Measurements from ENCODE around the gene KRTAP5-10. TPM values are rescaled to one million over a fixed set of nuclear protein-coding genes. Genes with fewer than 3 reads are reported as not detected.
"Not testable (repeated sequence)": the region's sequence is repeated elsewhere in the genome, so short reads cannot be mapped to it uniquely, and the experiment has no call there.

Gene KRTAP5-10
- total RNA-seq, 1 experiment from 2014 or later: not detected

- not testable (repeated sequence) for H3K36me3 ChIP-seq; H3K27me3 ChIP-seq (replicated peaks); H3K27ac ChIP-seq; DNase-seq (ENCODE audit: low read depth in 1 of 2, low spot score in 2 of 2); H3K4me1 ChIP-seq (replicated peaks); H3K4me3 ChIP-seq; H3K9me3 ChIP-seq (replicated peaks)
These were observed 37.9 kb downstream of the KRTAP5-10 start for GRCh38 chr11:71603221-71603620.

DNA sequence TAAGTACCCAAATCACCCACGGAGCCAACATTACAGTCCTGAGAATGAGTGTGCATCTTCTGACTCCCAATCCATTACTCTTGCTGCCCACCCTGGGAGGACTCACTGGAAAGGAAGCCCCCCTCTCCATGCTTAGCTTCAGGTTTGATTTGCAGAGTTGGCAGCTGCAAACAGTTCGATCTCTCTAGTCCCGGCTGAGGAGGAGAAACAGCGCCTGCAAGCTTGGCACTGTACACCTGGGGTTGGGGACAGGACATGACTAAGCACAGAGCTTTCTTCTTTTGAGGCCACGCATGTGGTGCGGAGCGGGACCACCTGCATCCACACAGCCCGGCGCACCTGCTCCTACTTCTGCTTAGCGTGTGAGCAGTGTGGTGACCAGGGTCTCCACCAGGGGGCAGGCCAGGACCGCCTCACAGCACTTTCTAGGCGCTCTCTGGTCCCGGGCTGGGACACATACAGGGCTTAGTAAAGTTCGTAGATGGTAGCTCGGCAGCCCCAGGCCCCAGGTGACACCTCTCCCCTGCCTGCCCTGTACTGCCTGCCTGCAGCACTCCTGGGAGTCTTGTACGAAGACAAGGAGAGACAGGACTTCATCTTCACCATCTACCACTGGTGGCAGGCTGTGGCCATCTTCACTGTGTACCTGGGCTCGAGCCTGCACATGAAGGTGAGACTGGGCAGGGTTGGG lies 39.6 kb downstream of the KRTAP5-10 start:
- H3K27ac ChIP-seq; H3K4me3 ChIP-seq; H3K36me3 ChIP-seq; H3K9me3 ChIP-seq (replicated peaks); DNase-seq (ENCODE audit: low read depth in 1 of 2, low spot score in 2 of 2); H3K4me1 ChIP-seq (replicated peaks); H3K27me3 ChIP-seq (replicated peaks): not testable (repeated sequence)

- not testable (repeated sequence) for H3K27me3 ChIP-seq (replicated peaks); H3K9me3 ChIP-seq (replicated peaks); H3K27ac ChIP-seq; H3K36me3 ChIP-seq; H3K4me3 ChIP-seq; DNase-seq (ENCODE audit: low read depth in 1 of 2, low spot score in 2 of 2); H3K4me1 ChIP-seq (replicated peaks)
These were observed 41.6 kb downstream of the KRTAP5-10 start for GRCh38 chr11:71606853-71607519.

- not testable (repeated sequence) for H3K36me3 ChIP-seq; H3K4me1 ChIP-seq (replicated peaks); H3K27ac ChIP-seq; H3K27me3 ChIP-seq (replicated peaks); H3K4me3 ChIP-seq; H3K9me3 ChIP-seq (replicated peaks); DNase-seq (ENCODE audit: low read depth in 1 of 2, low spot score in 2 of 2)
These were observed 42.3 kb downstream of the KRTAP5-10 start for GRCh38 chr11:71607520-71608216.

GRCh38 chr11:71608272-71608671 lies 42.9 kb downstream of the KRTAP5-10 start:
- H3K27me3 ChIP-seq (replicated peaks); H3K27ac ChIP-seq; DNase-seq (ENCODE audit: low read depth in 1 of 2, low spot score in 2 of 2); H3K4me1 ChIP-seq (replicated peaks); H3K36me3 ChIP-seq; H3K9me3 ChIP-seq (replicated peaks); H3K4me3 ChIP-seq: not testable (repeated sequence)

GRCh38 chr11:71611218-71611910 lies 46.0 kb downstream of the KRTAP5-10 start:
- not testable (repeated sequence) for H3K36me3 ChIP-seq; H3K27ac ChIP-seq; H3K4me3 ChIP-seq; DNase-seq (ENCODE audit: low read depth in 1 of 2, low spot score in 2 of 2); H3K27me3 ChIP-seq (replicated peaks); H3K9me3 ChIP-seq (replicated peaks); H3K4me1 ChIP-seq (replicated peaks)

DNA sequence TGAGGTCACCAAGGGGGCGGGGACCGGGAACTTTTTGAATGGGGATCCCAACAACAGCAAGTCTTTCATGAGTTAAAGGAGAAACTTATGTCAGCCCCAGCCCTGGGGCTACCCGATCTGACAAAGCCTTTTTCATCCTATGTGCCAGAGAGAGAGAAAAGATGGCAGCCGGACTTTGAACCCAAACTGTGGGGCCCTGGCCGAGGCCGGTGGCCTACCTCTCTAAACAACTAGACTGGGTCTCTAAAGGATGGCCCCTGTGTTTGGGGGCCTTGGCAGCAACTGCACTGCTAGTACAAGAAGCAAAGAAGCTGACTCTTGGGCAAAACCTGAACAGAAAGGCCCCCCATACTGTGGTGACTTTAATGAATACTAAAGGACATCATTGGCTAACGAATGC lies 48.6 kb downstream of the KRTAP5-10 start:
- not testable (repeated sequence) for H3K4me3 ChIP-seq; DNase-seq (ENCODE audit: low read depth in 1 of 2, low spot score in 2 of 2); H3K27me3 ChIP-seq (replicated peaks); H3K9me3 ChIP-seq (replicated peaks); H3K27ac ChIP-seq; H3K4me1 ChIP-seq (replicated peaks); H3K36me3 ChIP-seq

DNA sequence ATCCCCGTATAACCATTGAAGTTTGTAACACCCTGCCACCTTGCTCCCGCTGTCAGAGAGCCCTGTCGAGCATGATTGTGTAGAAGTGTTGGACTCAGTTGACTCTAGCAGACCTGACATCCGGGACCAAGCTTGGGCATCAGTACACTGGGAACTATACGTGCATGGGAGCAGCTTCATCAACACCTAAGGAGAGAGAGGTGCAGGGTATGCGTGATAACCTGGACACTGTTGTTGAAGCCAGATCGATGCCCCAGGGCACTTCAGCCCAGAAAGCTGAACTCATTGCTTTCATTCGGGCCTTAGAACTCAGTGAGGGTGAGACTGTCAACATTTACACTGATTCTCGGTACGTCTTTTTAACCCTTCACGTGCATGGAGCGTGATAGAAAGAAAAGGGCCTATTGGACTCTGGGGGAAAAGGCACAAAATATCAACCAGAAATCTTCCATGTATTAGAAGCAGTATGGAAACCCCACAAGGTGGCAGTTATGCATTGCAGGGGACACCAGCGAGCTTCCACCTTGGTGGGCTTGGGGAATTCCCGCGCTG lies 49.1 kb downstream of the KRTAP5-10 start:
- H3K27me3 ChIP-seq (replicated peaks); DNase-seq (ENCODE audit: low read depth in 1 of 2, low spot score in 2 of 2); H3K4me1 ChIP-seq (replicated peaks); H3K27ac ChIP-seq; H3K36me3 ChIP-seq; H3K9me3 ChIP-seq (replicated peaks); H3K4me3 ChIP-seq: not testable (repeated sequence)

DNA sequence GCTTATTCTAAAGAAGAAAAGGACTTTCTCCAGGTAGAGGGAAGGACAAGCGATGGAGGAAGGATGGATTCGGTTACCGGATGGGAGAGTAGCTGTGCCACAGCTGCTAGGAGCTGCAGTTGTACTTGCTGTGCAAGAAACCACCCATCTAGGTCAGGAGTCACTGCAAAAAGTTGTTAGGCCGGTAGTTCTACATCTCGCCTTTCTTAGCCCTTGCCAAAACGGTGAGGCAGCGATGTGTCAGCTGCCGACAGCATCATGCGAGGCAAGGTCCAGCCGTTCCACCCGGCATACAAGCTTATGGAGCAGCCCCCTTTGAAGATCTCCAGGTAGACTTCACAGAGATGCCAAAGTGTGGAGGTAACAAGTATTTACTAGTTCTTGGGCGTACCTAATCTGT lies 49.6 kb downstream of the KRTAP5-10 start:
- not testable (repeated sequence) for H3K27ac ChIP-seq; H3K4me3 ChIP-seq; DNase-seq (ENCODE audit: low read depth in 1 of 2, low spot score in 2 of 2); H3K9me3 ChIP-seq (replicated peaks); H3K4me1 ChIP-seq (replicated peaks); H3K36me3 ChIP-seq; H3K27me3 ChIP-seq (replicated peaks)

Other genes starting within 250 kb of the KRTAP5-10 start
- 9.2 and 15.4 TPM in 2 replicates for gene DHCR7, start 117.2 kb upstream of the KRTAP5-10 start, total RNA-seq (2014; rRNA removed; shearing (Covaris generic))
- 21.8 and 26.1 TPM in 2 replicates for gene NADSYN1, start 112.4 kb upstream of the KRTAP5-10 start, total RNA-seq (2014; rRNA removed; shearing (Covaris generic))
- not detected in 2 replicates for gene KRTAP5-7, start 38.3 kb upstream of the KRTAP5-10 start, total RNA-seq (2014; rRNA removed; shearing (Covaris generic))
- not detected in 2 replicates for gene KRTAP5-8, start 27.5 kb upstream of the KRTAP5-10 start, total RNA-seq (2014; rRNA removed; shearing (Covaris generic))
- not detected in 2 replicates for gene KRTAP5-9, start 17.1 kb upstream of the KRTAP5-10 start, total RNA-seq (2014; rRNA removed; shearing (Covaris generic))
- not detected in 2 replicates for gene KRTAP5-11, start 17.3 kb downstream of the KRTAP5-10 start, total RNA-seq (2014; rRNA removed; shearing (Covaris generic))